Loucy (cell line): ENCODE data around the gene TPM2.

Experiments
- H2AFZ ChIP-seq: fragments of 200-600 bp; sonication (generic); 2 replicates; pipeline ENCODE4 v1.6.0; 2016; ENCODE audit warnings: antibody characterized with exemption, mild to moderate bottlenecking, low read length, moderate library complexity
- H3F3A ChIP-seq: fragments of 200-600 bp; 2 replicates; pipeline ENCODE4 v1.6.0; 2016; ENCODE audit warnings: antibody characterized with exemption, low read depth, mild to moderate bottlenecking
- H3K27me3 ChIP-seq: fragments of 200-600 bp; sonication (generic); 2 replicates; pipeline ENCODE4 v1.6.1; 2014; ENCODE audit warnings: low read length, mild to moderate bottlenecking; ENCODE audit not compliant: insufficient read depth, poor library complexity, severe bottlenecking
- H3K36me3 ChIP-seq: fragments of 200-600 bp; sonication (generic); 2 replicates; pipeline ENCODE4 v1.6.1; 2016; ENCODE audit warnings: low read length; ENCODE audit not compliant: insufficient read depth
- H3K4me1 ChIP-seq: fragments of 200-600 bp; sonication (generic); 2 replicates; pipeline ENCODE4 v1.5.1; 2014; ENCODE audit warnings: low read length, mild to moderate bottlenecking; ENCODE audit not compliant: insufficient read depth, poor library complexity, severe bottlenecking
- H3K4me2 ChIP-seq: fragments of 200-600 bp; sonication (generic); 2 replicates; pipeline ENCODE4 v1.6.0; 2014; ENCODE audit warnings: antibody characterized with exemption, low read length, low read depth, mild to moderate bottlenecking; ENCODE audit not compliant: poor library complexity, severe bottlenecking
- H3K4me3 ChIP-seq: fragments of 200-600 bp; sonication (generic); 2 replicates; pipeline ENCODE4 v1.5.1; 2014; ENCODE audit warnings: low read length, mild to moderate bottlenecking, mixed read lengths; ENCODE audit not compliant: poor library complexity, severe bottlenecking
- H3K79me2 ChIP-seq: fragments of 200-600 bp; sonication (generic); 2 replicates; pipeline ENCODE4 v1.6.1; 2014; ENCODE audit warnings: low read length; ENCODE audit not compliant: insufficient read depth
- H3K9ac ChIP-seq: fragments of 200-600 bp; sonication (generic); 2 replicates; pipeline ENCODE4 v1.6.0; 2014; ENCODE audit warnings: mild to moderate bottlenecking, low read depth, low read length, moderate library complexity; ENCODE audit not compliant: poor library complexity, severe bottlenecking
- H3K9me2 ChIP-seq: fragments of 200-600 bp; sonication (generic); replicated peaks from 2 replicates; pipeline ENCODE4 v1.6.1; 2016; ENCODE audit warnings: low read depth, low read length, mixed read lengths
- H3K9me3 ChIP-seq: fragments of 200-600 bp; sonication (generic); 2 replicates; pipeline ENCODE4 v1.6.1; 2014; ENCODE audit warnings: mild to moderate bottlenecking, antibody characterized with exemption, low read length, low read depth; ENCODE audit not compliant: insufficient read depth
- H4K20me1 ChIP-seq: fragments of 200-600 bp; sonication (generic); 2 replicates; pipeline ENCODE4 v1.6.0; 2014; ENCODE audit warnings: antibody characterized with exemption, low read length, mild to moderate bottlenecking; ENCODE audit not compliant: insufficient read depth, poor library complexity, severe bottlenecking
- EZH2phosphoT487 ChIP-seq: fragments of 200-600 bp; IDR thresholded peaks from 2 replicates; pipeline ENCODE4 v1.6.1; 2018; ENCODE audit warnings: antibody characterized with exemption, mild to moderate bottlenecking, moderate library complexity, borderline replicate concordance
- TF ChIP-seq, protein P1 (sequence below): fragments of 200-600 bp; sonication (generic); conservative IDR thresholded peaks from 2 replicates; pipeline ENCODE4 v1.5.1; 2014; ENCODE audit warnings: mild to moderate bottlenecking, antibody characterized with exemption, low read length

Gene TPM2

DNA sequence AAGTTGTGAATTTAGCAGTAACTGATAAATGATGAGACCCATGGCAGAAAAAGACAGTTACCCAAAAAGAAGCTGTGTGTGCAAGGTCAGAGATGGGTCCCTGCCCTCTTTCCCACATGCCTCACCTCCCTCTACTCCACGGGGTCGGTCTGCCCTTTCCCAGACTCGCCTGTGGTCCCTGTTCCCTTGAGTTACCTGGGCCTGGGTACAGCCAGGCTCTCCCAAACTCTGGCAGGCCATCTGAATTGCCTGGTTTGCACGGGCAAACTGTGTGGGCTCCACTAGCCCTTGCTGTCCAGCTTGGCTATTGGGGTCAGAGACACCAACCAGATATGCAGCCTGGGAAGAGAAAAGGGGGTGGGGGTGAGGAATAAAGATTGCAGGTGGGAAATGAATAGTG, 18.4 kb upstream of the TPM2 start:
- H3K4me3 ChIP-seq, result no peak overlapping the region
- H3F3A ChIP-seq, result no peaks in the 10 kb centered on the region
- TF ChIP-seq, protein P1, sequence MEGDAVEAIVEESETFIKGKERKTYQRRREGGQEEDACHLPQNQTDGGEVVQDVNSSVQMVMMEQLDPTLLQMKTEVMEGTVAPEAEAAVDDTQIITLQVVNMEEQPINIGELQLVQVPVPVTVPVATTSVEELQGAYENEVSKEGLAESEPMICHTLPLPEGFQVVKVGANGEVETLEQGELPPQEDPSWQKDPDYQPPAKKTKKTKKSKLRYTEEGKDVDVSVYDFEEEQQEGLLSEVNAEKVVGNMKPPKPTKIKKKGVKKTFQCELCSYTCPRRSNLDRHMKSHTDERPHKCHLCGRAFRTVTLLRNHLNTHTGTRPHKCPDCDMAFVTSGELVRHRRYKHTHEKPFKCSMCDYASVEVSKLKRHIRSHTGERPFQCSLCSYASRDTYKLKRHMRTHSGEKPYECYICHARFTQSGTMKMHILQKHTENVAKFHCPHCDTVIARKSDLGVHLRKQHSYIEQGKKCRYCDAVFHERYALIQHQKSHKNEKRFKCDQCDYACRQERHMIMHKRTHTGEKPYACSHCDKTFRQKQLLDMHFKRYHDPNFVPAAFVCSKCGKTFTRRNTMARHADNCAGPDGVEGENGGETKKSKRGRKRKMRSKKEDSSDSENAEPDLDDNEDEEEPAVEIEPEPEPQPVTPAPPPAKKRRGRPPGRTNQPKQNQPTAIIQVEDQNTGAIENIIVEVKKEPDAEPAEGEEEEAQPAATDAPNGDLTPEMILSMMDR, result no peak
- no peak for TF ChIP-seq EZH2phosphoT487
- no peak overlapping the region for H3K4me2 ChIP-seq
- H3K9me3 ChIP-seq, result no peaks in the 10 kb centered on the region
- no peak overlapping the region for H3K9ac ChIP-seq
- H3K79me2 ChIP-seq, result no peaks in the 10 kb centered on the region
- peaks cover 5% of the 10 kb centered on the region for H4K20me1 ChIP-seq
- no peaks in the 10 kb centered on the region for H3K4me1 ChIP-seq
- no peaks in the 10 kb centered on the region for H3K9me2 ChIP-seq
- H3K36me3 ChIP-seq, result peaks cover 92% of the 10 kb centered on the region
- H3K27me3 ChIP-seq, result no peaks in the 10 kb centered on the region
- H2AFZ ChIP-seq, result no peak overlapping the region

DNA sequence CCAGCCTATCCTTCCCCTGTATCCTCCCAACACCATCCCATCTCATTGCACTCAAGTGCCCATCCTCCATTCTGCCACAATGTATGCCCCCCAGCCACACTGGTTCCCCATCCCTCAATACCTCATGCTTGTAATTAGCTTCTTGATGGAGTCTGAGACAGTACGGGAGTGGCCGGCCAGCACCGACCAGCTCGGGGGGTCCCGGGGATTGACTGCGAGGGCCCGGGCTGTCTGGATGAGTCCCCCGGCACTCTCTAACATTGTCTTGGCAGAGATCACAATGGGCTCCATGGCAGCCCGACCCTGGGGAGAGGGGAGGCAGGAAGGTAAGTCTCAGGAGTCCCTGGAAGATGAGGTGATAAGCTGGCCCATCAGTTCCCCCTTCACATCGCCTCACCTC, 17.2 kb upstream of the TPM2 start:
- Histone ChIP-seq H3K27me3 (no peaks in the 10 kb centered on the region), H3K36me3 (peaks cover 93% of the 10 kb centered on the region), H4K20me1 (peaks cover 5% of the 10 kb centered on the region), H3K4me2 (no peak overlapping the region), H3K9ac (no peak overlapping the region), H3K9me3 (no peaks in the 10 kb centered on the region), H3K79me2 (no peaks in the 10 kb centered on the region), H3F3A (no peaks in the 10 kb centered on the region), H2AFZ (no peak overlapping the region), H3K4me1 (no peaks in the 10 kb centered on the region), H3K9me2 (no peaks in the 10 kb centered on the region), H3K4me3 (no peak overlapping the region)
- TF ChIP-seq EZH2phosphoT487, result no peak
- TF ChIP-seq, protein P1, result no peak

DNA sequence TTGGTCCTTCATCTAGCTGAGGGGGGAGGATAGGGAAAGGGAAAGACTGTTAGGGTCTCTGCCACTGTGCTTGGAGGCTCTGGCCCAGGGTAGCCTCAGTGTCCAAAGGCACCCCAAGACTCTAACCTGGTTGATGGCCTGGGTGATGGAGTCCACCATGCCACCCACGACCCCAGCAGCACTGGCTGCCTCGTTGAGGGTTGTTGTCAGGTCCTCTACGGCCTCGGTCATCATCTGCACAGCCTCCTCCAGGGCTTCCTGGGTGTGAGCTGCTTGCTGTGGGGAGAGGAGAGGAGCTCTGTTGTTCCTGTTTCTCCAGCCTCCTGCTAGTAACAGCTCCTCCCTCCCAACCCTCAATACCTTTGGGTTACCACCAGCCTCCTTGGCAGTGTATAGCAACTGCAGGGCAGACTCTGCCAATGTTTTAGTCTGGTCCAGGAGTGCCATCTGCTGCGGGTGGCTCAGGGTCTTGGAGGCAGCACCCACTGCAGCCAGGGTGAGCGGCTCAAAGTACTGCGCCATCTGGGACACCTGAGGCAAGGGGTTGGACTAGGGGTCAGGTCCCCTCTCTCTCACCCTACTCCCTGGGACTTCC, 16.2 kb upstream of the TPM2 start:
- H2AFZ ChIP-seq, result no peak overlapping the region
- TF ChIP-seq, protein P1, result no peak
- no peak for TF ChIP-seq EZH2phosphoT487
- H3K4me1 ChIP-seq, result no peaks in the 10 kb centered on the region
- no peaks in the 10 kb centered on the region for H3K27me3 ChIP-seq
- peaks cover 93% of the 10 kb centered on the region for H3K36me3 ChIP-seq
- H3K9me2 ChIP-seq, result no peaks in the 10 kb centered on the region
- no peak overlapping the region for H3K4me3 ChIP-seq
- no peaks in the 10 kb centered on the region for H3K79me2 ChIP-seq
- H3K9me3 ChIP-seq, result no peaks in the 10 kb centered on the region
- peaks cover 5% of the 10 kb centered on the region for H4K20me1 ChIP-seq
- no peak overlapping the region for H3K4me2 ChIP-seq
- no peaks in the 10 kb centered on the region for H3F3A ChIP-seq
- H3K9ac ChIP-seq, result no peak overlapping the region
